ENCODE results near the gene MTA1.

DNA sequence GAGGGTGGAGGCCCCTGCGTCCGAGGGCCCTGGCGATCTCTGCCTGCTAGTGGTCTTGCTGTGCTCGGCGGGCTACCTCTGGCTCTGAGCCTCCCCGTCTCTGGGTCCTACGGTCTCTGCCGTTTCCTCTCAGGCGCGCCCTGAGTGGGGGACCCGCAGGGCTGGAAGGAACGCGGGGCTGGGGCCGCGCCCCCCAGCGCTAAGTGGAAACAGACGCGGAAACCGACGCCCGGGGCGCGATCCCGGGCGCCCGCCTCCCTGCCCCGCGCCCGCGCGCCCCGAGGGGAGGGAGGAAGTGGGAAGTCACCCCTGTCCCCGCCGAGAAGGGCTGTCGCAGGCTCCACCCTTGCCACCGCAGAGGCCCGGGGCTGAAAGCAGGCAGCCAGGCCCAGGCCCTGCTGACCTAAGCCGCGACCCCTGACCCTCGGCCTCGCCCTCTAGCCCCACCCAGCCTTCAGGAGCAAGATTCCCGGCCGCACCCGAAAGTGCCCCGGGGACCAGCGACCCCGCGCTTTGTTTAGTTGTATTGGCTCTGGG is 67.9 kb downstream of the MTA1 start:
- TF ChIP-seq, protein P1, sequence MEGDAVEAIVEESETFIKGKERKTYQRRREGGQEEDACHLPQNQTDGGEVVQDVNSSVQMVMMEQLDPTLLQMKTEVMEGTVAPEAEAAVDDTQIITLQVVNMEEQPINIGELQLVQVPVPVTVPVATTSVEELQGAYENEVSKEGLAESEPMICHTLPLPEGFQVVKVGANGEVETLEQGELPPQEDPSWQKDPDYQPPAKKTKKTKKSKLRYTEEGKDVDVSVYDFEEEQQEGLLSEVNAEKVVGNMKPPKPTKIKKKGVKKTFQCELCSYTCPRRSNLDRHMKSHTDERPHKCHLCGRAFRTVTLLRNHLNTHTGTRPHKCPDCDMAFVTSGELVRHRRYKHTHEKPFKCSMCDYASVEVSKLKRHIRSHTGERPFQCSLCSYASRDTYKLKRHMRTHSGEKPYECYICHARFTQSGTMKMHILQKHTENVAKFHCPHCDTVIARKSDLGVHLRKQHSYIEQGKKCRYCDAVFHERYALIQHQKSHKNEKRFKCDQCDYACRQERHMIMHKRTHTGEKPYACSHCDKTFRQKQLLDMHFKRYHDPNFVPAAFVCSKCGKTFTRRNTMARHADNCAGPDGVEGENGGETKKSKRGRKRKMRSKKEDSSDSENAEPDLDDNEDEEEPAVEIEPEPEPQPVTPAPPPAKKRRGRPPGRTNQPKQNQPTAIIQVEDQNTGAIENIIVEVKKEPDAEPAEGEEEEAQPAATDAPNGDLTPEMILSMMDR (IDR thresholded peaks at IDR 0.05) = no peak
- TF ChIP-seq POLR2A (IDR thresholded peaks at IDR 0.05) = no peak

Measured in adrenal gland (tissue), 5 donors.